Esophagus squamous epithelium (tissue), 4 donors: ENCODE measurements around the gene AFAP1L2.

Experiments used
- POLR2A ChIP-seq, 4 donors: fragments of 450-650 bp; IDR thresholded peaks; one replicate each; pipeline ENCODE4 v1.6.1; 2017; ENCODE audit warnings: antibody characterized with exemption in 4 of 4, mild to moderate bottlenecking in 4 of 4, moderate library complexity in 3 of 4
- TF ChIP-seq, protein P1 (sequence below), 6 experiments: fragments of 450-650 bp in 4 of 6; fragments of 200-600 bp in 2 of 6; sonication (generic) in 2 of 6; IDR thresholded peaks; one replicate each; pipeline ENCODE4 v1.5.1; 2016 to 2019; ENCODE audit warnings: antibody characterized with exemption in 6 of 6, mild to moderate bottlenecking in 4 of 6, moderate library complexity in 4 of 6

DNA sequence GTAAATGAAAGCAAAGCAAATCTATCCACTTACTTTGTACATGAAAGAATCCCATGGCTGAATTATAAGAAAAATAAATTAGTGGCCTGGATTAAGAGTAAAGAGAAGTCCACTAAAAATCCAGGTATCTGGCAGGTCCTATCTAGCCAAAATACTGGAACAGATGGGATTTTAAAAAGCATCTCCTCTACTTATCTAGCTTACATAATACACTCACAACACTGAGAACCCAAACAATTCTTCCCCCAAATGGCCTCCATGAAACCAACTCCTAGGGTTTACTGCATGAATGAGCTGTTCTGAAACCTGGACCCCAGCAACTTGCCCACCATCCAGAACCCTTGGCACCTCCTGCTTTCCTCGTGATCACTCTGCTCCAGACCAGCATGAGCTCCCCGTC lies 61.3 kb downstream of the AFAP1L2 start:
- TF ChIP-seq, protein P1, sequence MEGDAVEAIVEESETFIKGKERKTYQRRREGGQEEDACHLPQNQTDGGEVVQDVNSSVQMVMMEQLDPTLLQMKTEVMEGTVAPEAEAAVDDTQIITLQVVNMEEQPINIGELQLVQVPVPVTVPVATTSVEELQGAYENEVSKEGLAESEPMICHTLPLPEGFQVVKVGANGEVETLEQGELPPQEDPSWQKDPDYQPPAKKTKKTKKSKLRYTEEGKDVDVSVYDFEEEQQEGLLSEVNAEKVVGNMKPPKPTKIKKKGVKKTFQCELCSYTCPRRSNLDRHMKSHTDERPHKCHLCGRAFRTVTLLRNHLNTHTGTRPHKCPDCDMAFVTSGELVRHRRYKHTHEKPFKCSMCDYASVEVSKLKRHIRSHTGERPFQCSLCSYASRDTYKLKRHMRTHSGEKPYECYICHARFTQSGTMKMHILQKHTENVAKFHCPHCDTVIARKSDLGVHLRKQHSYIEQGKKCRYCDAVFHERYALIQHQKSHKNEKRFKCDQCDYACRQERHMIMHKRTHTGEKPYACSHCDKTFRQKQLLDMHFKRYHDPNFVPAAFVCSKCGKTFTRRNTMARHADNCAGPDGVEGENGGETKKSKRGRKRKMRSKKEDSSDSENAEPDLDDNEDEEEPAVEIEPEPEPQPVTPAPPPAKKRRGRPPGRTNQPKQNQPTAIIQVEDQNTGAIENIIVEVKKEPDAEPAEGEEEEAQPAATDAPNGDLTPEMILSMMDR (IDR thresholded peaks at IDR 0.05): no peak
- no peak for TF ChIP-seq POLR2A (IDR thresholded peaks at IDR 0.05)
